RWPE2 (cell line): ENCODE data around the gene BARX1.

ENCODE experiments used
- ATAC-seq: fragments of 200-7000 bp; cut with Tn5 transposase; 3 replicates; pipeline ENCODE4 v1.9.1; 2021; ENCODE audit warnings: low read depth
- DNase-seq: peaks from one replicate; pipeline ENCODE4 v3.0.0-alpha.2; 2020; ENCODE audit warnings: low spot score
- H3K27ac ChIP-seq: fragments of 450-650 bp; 2 replicates; pipeline ENCODE4 v1.5.1; 2017; ENCODE audit warnings: mild to moderate bottlenecking; ENCODE audit not compliant: poor library complexity, severe bottlenecking
- H3K27me3 ChIP-seq: fragments of 250-450 bp; sonication (Bioruptor Pico); 2 replicates; pipeline ENCODE4 v1.5.1; 2021; ENCODE audit warnings: mild to moderate bottlenecking, moderate library complexity; ENCODE audit not compliant: insufficient read depth, poor library complexity, severe bottlenecking
- H3K36me3 ChIP-seq: fragments of 250-450 bp; sonication (Bioruptor Pico); 2 replicates; pipeline ENCODE4 v1.5.1; 2020; ENCODE audit warnings: low read depth, mild to moderate bottlenecking, moderate library complexity
- H3K4me1 ChIP-seq: fragments of 250-450 bp; sonication (Bioruptor Pico); 2 replicates; pipeline ENCODE4 v1.5.1; 2021; ENCODE audit warnings: mild to moderate bottlenecking, moderate library complexity; ENCODE audit not compliant: insufficient read depth, poor library complexity, severe bottlenecking
- H3K4me3 ChIP-seq: fragments of 250-450 bp; sonication (Bioruptor Pico); 2 replicates; pipeline ENCODE4 v1.5.1; 2021; ENCODE audit warnings: mild to moderate bottlenecking, moderate library complexity; ENCODE audit not compliant: severe bottlenecking
- H3K9me3 ChIP-seq: fragments of 250-450 bp; sonication (Bioruptor Pico); 2 replicates; pipeline ENCODE4 v1.5.1; 2021; ENCODE audit warnings: mild to moderate bottlenecking, moderate library complexity; ENCODE audit not compliant: severe bottlenecking
- CTCF ChIP-seq: fragments of 450-650 bp; IDR thresholded peaks from one replicate; pipeline ENCODE4 v1.5.1; 2017; ENCODE audit warnings: mild to moderate bottlenecking, moderate library complexity; ENCODE audit not compliant: poor library complexity, severe bottlenecking

BARX1 gene

GRCh38 chr9:93905473-93906133 is 49.6 kb downstream of the BARX1 start:
- H3K36me3 ChIP-seq, result no peaks in the 10 kb centered on the region
- H3K4me3 ChIP-seq, result no peak overlapping the region
- DNase-seq, result no peak
- ATAC-seq, result no peak
- no peaks in the 10 kb centered on the region for H3K9me3 ChIP-seq
- H3K4me1 ChIP-seq, result no peaks in the 10 kb centered on the region
- no peaks in the 10 kb centered on the region for H3K27me3 ChIP-seq
- TF ChIP-seq CTCF, result no peak
- H3K27ac ChIP-seq, result no peak overlapping the region

GRCh38 chr9:93904649-93905472 is 50.3 kb downstream of the BARX1 start:
- H3K9me3 ChIP-seq, result no peaks in the 10 kb centered on the region
- no peaks in the 10 kb centered on the region for H3K36me3 ChIP-seq
- TF ChIP-seq CTCF, result no peak
- H3K27me3 ChIP-seq, result no peaks in the 10 kb centered on the region
- no peaks in the 10 kb centered on the region for H3K4me1 ChIP-seq
- no peak for ATAC-seq
- no peak for DNase-seq
- no peak overlapping the region for H3K4me3 ChIP-seq
- H3K27ac ChIP-seq, result no peak overlapping the region

- Histone ChIP-seq H3K27me3 (no peaks in the 10 kb centered on the region), H3K9me3 (no peaks in the 10 kb centered on the region), H3K4me1 (no peaks in the 10 kb centered on the region), H3K36me3 (no peaks in the 10 kb centered on the region), H3K27ac (no peak overlapping the region), H3K4me3 (no peak overlapping the region)
- no peak for DNase-seq
- no peak for ATAC-seq
- no peak for TF ChIP-seq CTCF
Measured at GRCh38 chr9:93903886-93904648, 51.1 kb downstream of the BARX1 start.

- Histone ChIP-seq H3K27me3 (no peaks in the 10 kb centered on the region), H3K27ac (no peak overlapping the region), H3K9me3 (no peaks in the 10 kb centered on the region), H3K36me3 (no peaks in the 10 kb centered on the region), H3K4me1 (no peaks in the 10 kb centered on the region), H3K4me3 (no peak overlapping the region)
- no peak for TF ChIP-seq CTCF
- ATAC-seq, result no peak
- no peak for DNase-seq
Measured at GRCh38 chr9:93902780-93903655, 52.1 kb downstream of the BARX1 start.
